ENCODE measurements around the gene AOX1.

DNA sequence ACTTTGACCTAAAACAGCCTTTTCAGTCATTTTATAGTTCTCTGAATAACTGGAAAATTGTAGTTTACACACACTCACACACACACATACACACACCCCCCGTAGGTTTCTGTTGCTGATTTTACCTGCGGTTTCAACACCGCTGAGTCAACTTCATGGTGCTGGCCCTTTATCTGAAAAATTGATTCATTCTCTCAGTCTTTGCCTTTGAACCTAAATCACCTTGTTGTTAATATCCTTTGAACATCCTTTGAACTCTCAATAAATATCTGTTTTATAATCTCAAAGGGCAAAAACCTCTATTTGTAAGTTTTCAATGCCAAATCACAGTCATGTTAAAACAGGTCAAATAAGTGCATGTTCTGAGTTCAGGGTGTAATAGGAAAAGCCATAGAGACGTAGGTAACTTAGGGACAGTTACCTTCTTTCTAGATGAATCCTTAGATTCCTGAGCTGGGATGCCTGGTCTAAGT lies 116.9 kb downstream of the AOX1 start:
- TF ChIP-seq, protein P1, sequence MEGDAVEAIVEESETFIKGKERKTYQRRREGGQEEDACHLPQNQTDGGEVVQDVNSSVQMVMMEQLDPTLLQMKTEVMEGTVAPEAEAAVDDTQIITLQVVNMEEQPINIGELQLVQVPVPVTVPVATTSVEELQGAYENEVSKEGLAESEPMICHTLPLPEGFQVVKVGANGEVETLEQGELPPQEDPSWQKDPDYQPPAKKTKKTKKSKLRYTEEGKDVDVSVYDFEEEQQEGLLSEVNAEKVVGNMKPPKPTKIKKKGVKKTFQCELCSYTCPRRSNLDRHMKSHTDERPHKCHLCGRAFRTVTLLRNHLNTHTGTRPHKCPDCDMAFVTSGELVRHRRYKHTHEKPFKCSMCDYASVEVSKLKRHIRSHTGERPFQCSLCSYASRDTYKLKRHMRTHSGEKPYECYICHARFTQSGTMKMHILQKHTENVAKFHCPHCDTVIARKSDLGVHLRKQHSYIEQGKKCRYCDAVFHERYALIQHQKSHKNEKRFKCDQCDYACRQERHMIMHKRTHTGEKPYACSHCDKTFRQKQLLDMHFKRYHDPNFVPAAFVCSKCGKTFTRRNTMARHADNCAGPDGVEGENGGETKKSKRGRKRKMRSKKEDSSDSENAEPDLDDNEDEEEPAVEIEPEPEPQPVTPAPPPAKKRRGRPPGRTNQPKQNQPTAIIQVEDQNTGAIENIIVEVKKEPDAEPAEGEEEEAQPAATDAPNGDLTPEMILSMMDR (IDR thresholded peaks at IDR 0.05): no peak
- TF ChIP-seq, protein P2, sequence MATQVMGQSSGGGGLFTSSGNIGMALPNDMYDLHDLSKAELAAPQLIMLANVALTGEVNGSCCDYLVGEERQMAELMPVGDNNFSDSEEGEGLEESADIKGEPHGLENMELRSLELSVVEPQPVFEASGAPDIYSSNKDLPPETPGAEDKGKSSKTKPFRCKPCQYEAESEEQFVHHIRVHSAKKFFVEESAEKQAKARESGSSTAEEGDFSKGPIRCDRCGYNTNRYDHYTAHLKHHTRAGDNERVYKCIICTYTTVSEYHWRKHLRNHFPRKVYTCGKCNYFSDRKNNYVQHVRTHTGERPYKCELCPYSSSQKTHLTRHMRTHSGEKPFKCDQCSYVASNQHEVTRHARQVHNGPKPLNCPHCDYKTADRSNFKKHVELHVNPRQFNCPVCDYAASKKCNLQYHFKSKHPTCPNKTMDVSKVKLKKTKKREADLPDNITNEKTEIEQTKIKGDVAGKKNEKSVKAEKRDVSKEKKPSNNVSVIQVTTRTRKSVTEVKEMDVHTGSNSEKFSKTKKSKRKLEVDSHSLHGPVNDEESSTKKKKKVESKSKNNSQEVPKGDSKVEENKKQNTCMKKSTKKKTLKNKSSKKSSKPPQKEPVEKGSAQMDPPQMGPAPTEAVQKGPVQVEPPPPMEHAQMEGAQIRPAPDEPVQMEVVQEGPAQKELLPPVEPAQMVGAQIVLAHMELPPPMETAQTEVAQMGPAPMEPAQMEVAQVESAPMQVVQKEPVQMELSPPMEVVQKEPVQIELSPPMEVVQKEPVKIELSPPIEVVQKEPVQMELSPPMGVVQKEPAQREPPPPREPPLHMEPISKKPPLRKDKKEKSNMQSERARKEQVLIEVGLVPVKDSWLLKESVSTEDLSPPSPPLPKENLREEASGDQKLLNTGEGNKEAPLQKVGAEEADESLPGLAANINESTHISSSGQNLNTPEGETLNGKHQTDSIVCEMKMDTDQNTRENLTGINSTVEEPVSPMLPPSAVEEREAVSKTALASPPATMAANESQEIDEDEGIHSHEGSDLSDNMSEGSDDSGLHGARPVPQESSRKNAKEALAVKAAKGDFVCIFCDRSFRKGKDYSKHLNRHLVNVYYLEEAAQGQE (IDR thresholded peaks at IDR 0.05; ENCODE audit: insufficient read depth in 1 of 2, low read depth in 2 of 2, low read length in 1 of 2): no peak
- no peak for TF ChIP-seq SIN3A (IDR thresholded peaks at IDR 0.05; ENCODE audit: borderline replicate concordance, insufficient read depth, low read depth, low read length)
- TF ChIP-seq POLR2AphosphoS5 (IDR thresholded peaks at IDR 0.05; ENCODE audit: low read depth, low read length): no peak
- no peak for TF ChIP-seq TCF7L2 (IDR thresholded peaks at IDR 0.05; ENCODE audit: low read depth, low read length)

Measured in Panc1 (cell line).